Esophagus squamous epithelium (tissue), 5 donors: ENCODE data around the gene L3MBTL1. TPM values are rescaled to one million over a fixed set of nuclear protein-coding genes. Genes with fewer than 3 reads are reported as not detected.

Experiments
- DNase-seq: peaks from one replicate; lab custom pipeline; 2025; lab: John Stamatoyannopoulos, UW
- H3K27ac ChIP-seq, 4 donors: fragments of 200-600 bp; sonication (generic); one replicate each; pipeline ENCODE4 v1.5.1; 2016 to 2019; ENCODE audit warnings: mild to moderate bottlenecking in 1 of 4
- H3K27me3 ChIP-seq, 4 donors: fragments of 200-600 bp; sonication (generic); 1 replicate in 3 of 4; 2 replicates in 1 of 4; pipeline versions ENCODE4 v1.5.1 to v1.6.0; 2017 to 2021; ENCODE audit warnings: antibody characterized with exemption in 1 of 4
- H3K36me3 ChIP-seq, 3 donors: fragments of 200-600 bp; sonication (generic); one replicate each; pipeline ENCODE4 v1.5.1; 2016 to 2019
- H3K4me1 ChIP-seq, 3 donors: fragments of 200-600 bp; sonication (generic); one replicate each; pipeline ENCODE4 v1.5.1; 2017 to 2019
- H3K4me3 ChIP-seq, 4 donors: fragments of 200-600 bp; sonication (generic); 1 replicate in 3 of 4; 2 replicates in 1 of 4; pipeline ENCODE4 v1.5.1; 2016 to 2019; ENCODE audit warnings: mild to moderate bottlenecking in 2 of 4, moderate library complexity in 1 of 4
- H3K9me3 ChIP-seq, 3 donors: fragments of 200-600 bp; sonication (generic); one replicate each; pipeline ENCODE4 v1.5.1; 2016 to 2019
- CTCF ChIP-seq, 6 experiments: fragments of 450-650 bp in 4 of 6; fragments of 200-600 bp in 2 of 6; sonication (generic) in 2 of 6; IDR thresholded peaks; one replicate each; pipeline ENCODE4 v1.5.1; 2016 to 2019; ENCODE audit warnings: antibody characterized with exemption in 6 of 6, mild to moderate bottlenecking in 4 of 6, moderate library complexity in 4 of 6
- POLR2A ChIP-seq, 4 donors: fragments of 450-650 bp; IDR thresholded peaks; one replicate each; pipeline ENCODE4 v1.6.1; 2017; ENCODE audit warnings: antibody characterized with exemption in 4 of 4, mild to moderate bottlenecking in 4 of 4, moderate library complexity in 3 of 4
- WGBS, 2 donors: methylation state at CpG; one replicate each; pipeline ENCODE4 v1.1.5; 2018; 5-methylcytosine and 5-hydroxymethylcytosine counted together
- intact Hi-C: fragments of 100-400 bp; cut with DNase I; formaldehyde crosslinking; loops from one replicate; pipeline ENCODE4 v1.15.0; 2022
- total RNA-seq, 4 donors: library from RNA; depleted of rRNA; stranded (reverse); fragments of >200 nt; gene quantifications; one replicate each; pipeline ENCODE4 v1.1.0, GENCODE V29; 2016
- donor health status: DM: yes; HTN: yes; CAD: no.

L3MBTL1 gene
- total RNA-seq, 4 donors from 2014 or later: 3.5 to 31.7 (median 7.9) TPM

- H3K9me3 ChIP-seq: no peaks in the 10 kb centered on the region
- no peaks in the 10 kb centered on the region for H3K4me1 ChIP-seq
- no peak overlapping the region for H3K4me3 ChIP-seq
- no peak for TF ChIP-seq CTCF (IDR thresholded peaks at IDR 0.05)
- no peak for TF ChIP-seq POLR2A (IDR thresholded peaks at IDR 0.05)
- intact Hi-C loops: no loop called here
- DNase-seq: no peak
- H3K27ac ChIP-seq: no peak overlapping the region
- H3K27me3 ChIP-seq: no peaks in the 10 kb centered on the region
- WGBS, 2 donors: 86 to 90% methylated on average over 2 of the region's 2 CpGs
- H3K36me3 ChIP-seq: peaks cover 0 to 22% (median 0%) of the 10 kb centered on the region in 3 donors
Observed at GRCh38 chr20:43550456-43550855, 43.0 kb downstream of the L3MBTL1 start.

GRCh38 chr20:43554369-43554768 is 46.9 kb downstream of the L3MBTL1 start:
- no peak for DNase-seq
- H3K4me3 ChIP-seq: no peak overlapping the region
- no peaks in the 10 kb centered on the region for H3K36me3 ChIP-seq
- H3K27ac ChIP-seq: no peak overlapping the region
- TF ChIP-seq CTCF (IDR thresholded peaks at IDR 0.05) (no peak), POLR2A (IDR thresholded peaks at IDR 0.05) (no peak)
- no peaks in the 10 kb centered on the region for H3K27me3 ChIP-seq
- H3K4me1 ChIP-seq: no peaks in the 10 kb centered on the region
- no peaks in the 10 kb centered on the region for H3K9me3 ChIP-seq
- WGBS, 2 donors: 71 to 74% methylated on average over 3 of the region's 3 CpGs
- intact Hi-C loops: no loop called here

GRCh38 chr20:43558412-43559146 is 51.1 kb downstream of the L3MBTL1 start, which contains the start of gene SGK2:
Gene SGK2, plus strand, starts transcription at chr20:43559027. Its CDS starts 7,469 bp downstream, at chr20:43566496.
- intact Hi-C loops: no loop called here
- Histone ChIP-seq H3K27ac (no peak within 1 kb of the TSS), H3K4me1 (no peaks in the 10 kb centered on the region), H3K27me3 (no peaks in the 10 kb centered on the region), H3K36me3 (no peaks in the 10 kb centered on the region), H3K4me3 (no peak within 1 kb of the TSS), H3K9me3 (no peaks in the 10 kb centered on the region)
- TF ChIP-seq CTCF (IDR thresholded peaks at IDR 0.05): no peak
- no peak for TF ChIP-seq POLR2A (IDR thresholded peaks at IDR 0.05)
- DNase-seq: no peak
- WGBS, 2 donors: 81 to 82% methylated on average over 10 to 12 of the region's 12 CpGs

GRCh38 chr20:43559147-43559987 is 51.9 kb downstream of the L3MBTL1 start:
- no peak overlapping the region for H3K27ac ChIP-seq
- DNase-seq: no peak
- no peaks in the 10 kb centered on the region for H3K36me3 ChIP-seq
- H3K4me1 ChIP-seq: no peaks in the 10 kb centered on the region
- no peaks in the 10 kb centered on the region for H3K27me3 ChIP-seq
- H3K4me3 ChIP-seq: no peak overlapping the region
- TF ChIP-seq CTCF (IDR thresholded peaks at IDR 0.05) (no peak), POLR2A (IDR thresholded peaks at IDR 0.05) (no peak)
- intact Hi-C loops: no loop called here
- no peaks in the 10 kb centered on the region for H3K9me3 ChIP-seq
- 65 to 82% methylated on average over 7 of the region's 8 CpGs for WGBS, 2 donors

- Histone ChIP-seq H3K27ac (no peak overlapping the region), H3K4me1 (no peaks in the 10 kb centered on the region), H3K27me3 (no peaks in the 10 kb centered on the region), H3K36me3 (no peaks in the 10 kb centered on the region), H3K4me3 (no peak overlapping the region), H3K9me3 (no peaks in the 10 kb centered on the region)
- TF ChIP-seq CTCF (IDR thresholded peaks at IDR 0.05) (no peak), POLR2A (IDR thresholded peaks at IDR 0.05) (no peak)
- intact Hi-C loops: no loop called here
- WGBS, 2 donors: 83 to 84% methylated on average over 3 of the region's 3 CpGs
- DNase-seq: no peak
Observed at GRCh38 chr20:43560974-43561373, 53.5 kb downstream of the L3MBTL1 start.
